ENCODE measurements around the gene ARHGEF28. TPM values are rescaled to one million over a fixed set of nuclear protein-coding genes. Genes with fewer than 3 reads are reported as not detected.

The ARHGEF28 gene
- total RNA-seq, 1 experiment from 2014 or later = 6.1 TPM

GRCh38 chr5:73822278-73822988 lies 196.4 kb downstream of the ARHGEF28 start:
- ChIA-PET CTCF (no interaction called here), POLR2A (no interaction called here), RAD21 (ENCODE audit: low non-redundant PET in 1 of 2, low total read pairs in 2 of 2, uncharacterized antibody in 2 of 2, unreplicated experiment in 2 of 2) (no interaction called here)
- Histone ChIP-seq H3K27me3 (ENCODE audit: insufficient read depth, low read length) (no peaks in the 10 kb centered on the region), H3K9me3 (ENCODE audit: control insufficient read depth in 1 of 2, insufficient read depth in 1 of 2, low read depth in 1 of 2, low read length in 2 of 2) (no peaks in the 10 kb centered on the region), H3K79me2 (ENCODE audit: insufficient read depth, low read length) (no peaks in the 10 kb centered on the region), H3K4me1 (ENCODE audit: control insufficient read depth in 1 of 2, insufficient read depth in 2 of 2, low read length in 2 of 2) (peaks cover 9 to 10% of the 10 kb centered on the region in 2 experiments; a peak in 2 of 4 replicates), H3K4me3 (replicated peaks in 1 of 2; ENCODE audit: low read depth in 1 of 2, low read length in 2 of 2) (no peak overlapping the region), H3K36me3 (ENCODE audit: control insufficient read depth in 1 of 2, insufficient read depth in 2 of 2, low read length in 2 of 2) (no peaks in the 10 kb centered on the region), H4K20me1 (ENCODE audit: insufficient read depth) (no peaks in the 10 kb centered on the region), H2AFZ (ENCODE audit: low read depth, low read length, poor library complexity, severe bottlenecking) (no peak overlapping the region), H3K27ac (ENCODE audit: low read depth, low read length) (no peak overlapping the region), H3K4me2 (ENCODE audit: low read length) (no peak overlapping the region), H3K9me2 (ENCODE audit: insufficient read depth) (no peaks in the 10 kb centered on the region), H3K9ac (ENCODE audit: low read length) (no peak overlapping the region)
- intact Hi-C loops (cut with micrococcal nuclease) = no loop called here
- ATAC-seq = no peak
- BruUV-seq (replicated peaks) = no TSS peak
- TF ChIP-seq TCF7L2 (IDR thresholded peaks at IDR 0.05; ENCODE audit: borderline replicate concordance, extremely low read depth, insufficient read depth, insufficient read length) (no peak), ELF1 (IDR thresholded peaks at IDR 0.05; ENCODE audit: borderline replicate concordance, low read depth) (no peak), EZH2phosphoT487 (IDR thresholded peaks at IDR 0.05; ENCODE audit: borderline replicate concordance) (no peak), SIN3A (IDR thresholded peaks at IDR 0.05; ENCODE audit: low read depth) (no peak), ATF3 (IDR thresholded peaks at IDR 0.05) (no peak), YY1 (IDR thresholded peaks at IDR 0.05; ENCODE audit: extremely low read depth, insufficient replicate concordance, low read depth, low read length) (no peak), ZNF274 (IDR thresholded peaks at IDR 0.05; ENCODE audit: low read depth, low read length) (no peak), RAD21 (IDR thresholded peaks at IDR 0.05; ENCODE audit: low read depth) (no peak), CTCF (IDR thresholded peaks at IDR 0.05 in 2 of 3, conservative IDR thresholded peaks at IDR 0.05 in 1 of 3; ENCODE audit: borderline replicate concordance in 1 of 3, insufficient read depth in 1 of 3, low read depth in 2 of 3, low read length in 2 of 3) (no peak), MAX (IDR thresholded peaks at IDR 0.05) (no peak), FOSL1 (IDR thresholded peaks at IDR 0.05; ENCODE audit: low read depth) (no peak), CEBPB (IDR thresholded peaks at IDR 0.05; ENCODE audit: low read depth) (no peak), SRF (IDR thresholded peaks at IDR 0.05; ENCODE audit: low read depth) (no peak), CBX3 (IDR thresholded peaks at IDR 0.05; ENCODE audit: low read depth) (no peak), POLR2A (IDR thresholded peaks at IDR 0.05; ENCODE audit: borderline replicate concordance, extremely low read depth, insufficient read depth, insufficient read length) (no peak), JUND (IDR thresholded peaks at IDR 0.05) (no peak), EGR1 (IDR thresholded peaks at IDR 0.05; ENCODE audit: low read depth) (no peak)
- no peak for DNase-seq (ENCODE audit: low read depth, low spot score)
